HG03108 (cell line): ENCODE results near the gene MIEF2.
"Not testable (repeated sequence)": the region's sequence is repeated elsewhere in the genome, so short reads cannot be mapped to it uniquely, and the experiment has no call there.

ENCODE experiments used
- ATAC-seq: cut with Tn5 transposase; IDR thresholded peaks from one replicate; pipeline ENCODE4 v1.9.1; 2021; ENCODE audit warnings: moderate library complexity; ENCODE audit not compliant: unreplicated experiment

MIEF2 gene

GRCh38 chr17:18260332-18261145 lies at the start of gene MIEF2:
Gene MIEF2, plus strand, starts transcription at chr17:18260662. Its CDS starts 2,059 bp downstream, at chr17:18262721.
- ATAC-seq: peak; percentile 80

- ATAC-seq: no peak
Observed at GRCh38 chr17:18213666-18214270, 46.7 kb upstream of the MIEF2 start.

GRCh38 chr17:18216906-18217305 lies 43.6 kb upstream of the MIEF2 start:
- not testable (repeated sequence) for ATAC-seq

- ATAC-seq: no peak
Observed at GRCh38 chr17:18217412-18218015, 42.9 kb upstream of the MIEF2 start.

GRCh38 chr17:18218756-18219415 lies 41.6 kb upstream of the MIEF2 start:
- ATAC-seq: no peak

GRCh38 chr17:18224053-18224386 lies 36.4 kb upstream of the MIEF2 start:
- no peak for ATAC-seq

- ATAC-seq: no peak
Observed at GRCh38 chr17:18224387-18225120, 35.9 kb upstream of the MIEF2 start.

GRCh38 chr17:18225121-18225641 lies 35.3 kb upstream of the MIEF2 start, which contains the start of gene LLGL1:
Gene LLGL1, plus strand, starts transcription at chr17:18225635. Its CDS starts 48 bp downstream, at chr17:18225683.
- ATAC-seq: peak; percentile 85

- no peak for ATAC-seq
Observed at GRCh38 chr17:18225642-18226283, 34.7 kb upstream of the MIEF2 start.

GRCh38 chr17:18226284-18226945 lies 34.0 kb upstream of the MIEF2 start:
- no peak for ATAC-seq

GRCh38 chr17:18227635-18228034 lies 32.8 kb upstream of the MIEF2 start:
- ATAC-seq: no peak

GRCh38 chr17:18228176-18228682 lies 32.2 kb upstream of the MIEF2 start:
- no peak for ATAC-seq

GRCh38 chr17:18229254-18229653 lies 31.2 kb upstream of the MIEF2 start:
- no peak for ATAC-seq

- ATAC-seq: no peak
Observed at GRCh38 chr17:18229771-18230170, 30.7 kb upstream of the MIEF2 start.

GRCh38 chr17:18230288-18231141 lies 29.9 kb upstream of the MIEF2 start:
- no peak for ATAC-seq

GRCh38 chr17:18231164-18231563 lies 29.3 kb upstream of the MIEF2 start:
- no peak for ATAC-seq

- no peak for ATAC-seq
Observed at GRCh38 chr17:18233803-18234518, 26.5 kb upstream of the MIEF2 start.
